H1 (cell line): ENCODE measurements around the gene OR10AD1. TPM values are rescaled to one million over a fixed set of nuclear protein-coding genes. Genes with fewer than 3 reads are reported as not detected.

Source experiments
- CTCF ChIA-PET: fragments of 300-600 bp; sonication (Branson Sonifier 250); formaldehyde crosslinking; loops from one replicate; lab custom pipeline; 2021; ENCODE audit not compliant: partially characterized antibody; lab: Charles Lee
- POLR2A ChIA-PET: fragments of 300-600 bp; sonication (Branson Sonifier 250); formaldehyde crosslinking; loops from one replicate; lab custom pipeline; 2021; ENCODE audit warnings: inconsistent platforms; ENCODE audit not compliant: partially characterized antibody; lab: Charles Lee
- DNase-seq, 2 experiments: peaks; one replicate each; pipeline versions ENCODE4 v3.0.0 to v3.0.0-alpha.2; 2010 to 2022; ENCODE audit warnings: low spot score in 2 of 2, low read depth in 1 of 2, mixed read lengths in 1 of 2
- FAIRE-seq: peaks from 2 replicates; lab custom pipeline; 2011; peaks lifted over from hg19 to GRCh38; lab: Jason Lieb, UNC
- H2AFZ ChIP-seq: 2 replicates; pipeline ENCODE4 v1.8.1; 2012; ENCODE audit warnings: low read length, inconsistent platforms
- H2AK5ac ChIP-seq: 2 replicates; pipeline ENCODE4 v1.6.1; 2013; ENCODE audit warnings: low read depth, low read length
- H2BK120ac ChIP-seq: replicated peaks from 2 replicates; pipeline ENCODE3; 2013; ENCODE audit warnings: low read depth, low read length, inconsistent platforms
- H2BK12ac ChIP-seq: 2 replicates; pipeline ENCODE4 v1.6.1; 2013; ENCODE audit warnings: low read depth, low read length
- H2BK15ac ChIP-seq: 2 replicates; pipeline ENCODE4 v1.6.1; 2013; ENCODE audit warnings: low read length
- H2BK20ac ChIP-seq: 2 replicates; pipeline ENCODE4 v1.6.1; 2013; ENCODE audit warnings: low read length
- H2BK5ac ChIP-seq: 2 replicates; pipeline ENCODE4 v1.6.1; 2013; ENCODE audit warnings: low read depth, low read length
- H3K14ac ChIP-seq: 2 replicates; pipeline ENCODE4 v1.6.1; 2013; ENCODE audit warnings: inconsistent platforms; ENCODE audit not compliant: insufficient read length
- H3K18ac ChIP-seq: 2 replicates; pipeline ENCODE4 v1.6.1; 2013; ENCODE audit warnings: low read length; ENCODE audit errors: extremely low read depth
- H3K23ac ChIP-seq: 2 replicates; pipeline ENCODE4 v1.6.1; 2013; ENCODE audit warnings: inconsistent platforms; ENCODE audit not compliant: insufficient read length
- H3K23me2 ChIP-seq: 2 replicates; pipeline ENCODE4 v1.6.1; 2013; ENCODE audit warnings: low read depth, low read length
- H3K27ac ChIP-seq: 2 replicates; pipeline ENCODE4 v1.6.1; 2011; ENCODE audit warnings: low read depth, low read length, inconsistent platforms
- H3K27me3 ChIP-seq, 4 experiments: replicated peaks in 1 of 4; 1 replicate in 1 of 4; 2 replicates in 3 of 4; pipeline versions ENCODE4 v1.6.1 to v1.8.1; 2011 to 2013; ENCODE audit warnings: low read length in 3 of 4, mild to moderate bottlenecking in 3 of 4, inconsistent platforms in 2 of 4, mixed read lengths in 2 of 4, moderate library complexity in 1 of 4; ENCODE audit not compliant: control insufficient read depth in 3 of 4, insufficient read depth in 3 of 4; ENCODE audit errors: extremely low read depth in 1 of 4
- H3K36me3 ChIP-seq, 4 experiments: 2 replicates each; pipeline versions ENCODE4 v1.6.1 to v1.8.1; 2011 to 2013; ENCODE audit warnings: mild to moderate bottlenecking in 4 of 4, low read length in 3 of 4, moderate library complexity in 2 of 4, control low read depth in 1 of 4, inconsistent platforms in 1 of 4; ENCODE audit not compliant: insufficient read depth in 4 of 4, control insufficient read depth in 2 of 4
- H3K4ac ChIP-seq: replicated peaks from 2 replicates; pipeline ENCODE3; 2013; ENCODE audit warnings: low read length, low read depth, mixed read lengths, inconsistent platforms; ENCODE audit not compliant: insufficient read length
- H3K4me1 ChIP-seq, 4 experiments: replicated peaks in 1 of 4; 1 replicate in 1 of 4; 2 replicates in 3 of 4; pipeline versions ENCODE4 v1.6.1 to v1.8.1; 2011 to 2013; ENCODE audit warnings: low read length in 3 of 4, inconsistent platforms in 2 of 4, mixed read lengths in 1 of 4; ENCODE audit not compliant: insufficient read depth in 4 of 4, control insufficient read depth in 3 of 4
- H3K4me2 ChIP-seq, 2 experiments: 2 replicates each; pipeline versions ENCODE4 v1.6.1 to v1.8.1; 2011 to 2013; ENCODE audit warnings: low read depth in 2 of 2, low read length in 2 of 2, control low read depth in 1 of 2, inconsistent platforms in 1 of 2, mild to moderate bottlenecking in 1 of 2; ENCODE audit not compliant: insufficient read depth in 1 of 2
- H3K4me3 ChIP-seq, 4 experiments: fragments of 200-600, 300-600 bp in 1 of 4; sonication (generic), shearing (Covaris generic), sonication (Bioruptor Twin) in 1 of 4; 2 replicates each; pipeline versions ENCODE4 v1.5.1 to v1.8.1; 2011 to 2016; ENCODE audit warnings: low read length in 4 of 4, low read depth in 3 of 4, control low read depth in 2 of 4, inconsistent platforms in 2 of 4, mild to moderate bottlenecking in 2 of 4, mixed read lengths in 1 of 4, moderate library complexity in 1 of 4; ENCODE audit not compliant: insufficient read depth in 2 of 4; ENCODE audit errors: extremely low read depth in 1 of 4
- H3K56ac ChIP-seq: replicated peaks from 2 replicates; pipeline ENCODE3; 2013; ENCODE audit warnings: low read depth, mild to moderate bottlenecking, mixed read lengths, low read length, inconsistent platforms; ENCODE audit not compliant: insufficient read length
- H3K79me1 ChIP-seq: 2 replicates; pipeline ENCODE4 v1.6.1; 2013; ENCODE audit warnings: low read depth, low read length, control low read depth
- H3K79me2 ChIP-seq, 2 experiments: 2 replicates each; pipeline versions ENCODE4 v1.6.1 to v1.8.1; 2012 to 2013; ENCODE audit warnings: low read length in 2 of 2, mild to moderate bottlenecking in 2 of 2, inconsistent platforms in 1 of 2; ENCODE audit not compliant: insufficient read depth in 2 of 2, control insufficient read depth in 1 of 2
- H3K9ac ChIP-seq, 4 experiments: replicated peaks in 1 of 4; 1 replicate in 1 of 4; 2 replicates in 3 of 4; pipeline versions ENCODE4 v1.6.1 to v1.8.1; 2011 to 2013; ENCODE audit warnings: low read depth in 3 of 4, low read length in 3 of 4, control low read depth in 2 of 4, mild to moderate bottlenecking in 2 of 4, moderate library complexity in 2 of 4, inconsistent platforms in 1 of 4; ENCODE audit errors: extremely low read depth in 1 of 4
- H3K9me3 ChIP-seq, 2 experiments: 2 replicates each; pipeline versions ENCODE4 v1.6.1 to v1.8.1; 2012 to 2013; ENCODE audit warnings: mild to moderate bottlenecking in 2 of 2, moderate library complexity in 2 of 2, control low read depth in 1 of 2, inconsistent platforms in 1 of 2, low read depth in 1 of 2, low read length in 1 of 2, mixed read lengths in 1 of 2; ENCODE audit not compliant: insufficient read depth in 2 of 2
- H4K20me1 ChIP-seq, 2 experiments: replicated peaks in 1 of 2; 2 replicates each; pipeline versions ENCODE3 to v1.8.1; 2011 to 2013; ENCODE audit warnings: inconsistent platforms in 2 of 2, low read length in 2 of 2, mild to moderate bottlenecking in 1 of 2; ENCODE audit not compliant: insufficient read depth in 2 of 2, control insufficient read depth in 1 of 2
- H4K5ac ChIP-seq: 2 replicates; pipeline ENCODE4 v1.6.1; 2013; ENCODE audit warnings: low read length, low read depth, mixed read lengths, inconsistent platforms; ENCODE audit not compliant: insufficient read length
- H4K8ac ChIP-seq: 2 replicates; pipeline ENCODE4 v1.8.0; 2013; ENCODE audit warnings: mild to moderate bottlenecking, moderate library complexity, low read length, inconsistent platforms; ENCODE audit not compliant: insufficient read depth; ENCODE audit errors: extremely low read depth
- H4K91ac ChIP-seq: replicated peaks from 2 replicates; pipeline ENCODE3; 2013; ENCODE audit warnings: low read length, mixed read lengths, inconsistent platforms; ENCODE audit not compliant: insufficient read length
- CHD1 ChIP-seq: IDR thresholded peaks from 2 replicates; pipeline ENCODE4 v1.6.1; 2012; ENCODE audit warnings: low read depth, low read length, improper control_type of control experiment
- CREB1 ChIP-seq: IDR thresholded peaks from 2 replicates; pipeline ENCODE4 v1.6.1; 2012; ENCODE audit warnings: inconsistent platforms
- EGR1 ChIP-seq: IDR thresholded peaks from 2 replicates; pipeline ENCODE4 v1.6.1; 2011; ENCODE audit warnings: low read depth, low read length, borderline replicate concordance
- EZH2 ChIP-seq: fragments of 200-600 bp; sonication (generic); IDR thresholded peaks from 2 replicates; pipeline ENCODE4 v1.7.1; 2012; ENCODE audit warnings: low read depth, mild to moderate bottlenecking, moderate library complexity, low read length, inconsistent platforms; ENCODE audit not compliant: severe bottlenecking
- JUN ChIP-seq: IDR thresholded peaks from 2 replicates; pipeline ENCODE4 v1.6.1; 2011; ENCODE audit warnings: low read depth, mild to moderate bottlenecking, improper control_type of control experiment, low read length
- KDM4A ChIP-seq: IDR thresholded peaks from one replicate; pipeline ENCODE4 v1.7.1; 2012; ENCODE audit warnings: low read depth, mild to moderate bottlenecking, moderate library complexity, low read length, inconsistent platforms; ENCODE audit not compliant: severe bottlenecking
- MAX ChIP-seq: IDR thresholded peaks from 2 replicates; pipeline ENCODE4 v1.6.1; 2012; ENCODE audit warnings: inconsistent platforms
- PHF8 ChIP-seq: fragments of 200-600 bp; sonication (generic); conservative IDR thresholded peaks from 2 replicates; pipeline ENCODE4 v1.7.1; 2012; ENCODE audit warnings: low read depth, mild to moderate bottlenecking, inconsistent platforms, low read length, moderate library complexity
- POLR2A ChIP-seq, 2 experiments: IDR thresholded peaks; 1 replicate in 1 of 2; 2 replicates in 1 of 2; pipeline ENCODE4 v1.6.1; 2011; ENCODE audit warnings: low read depth in 2 of 2, low read length in 2 of 2, mild to moderate bottlenecking in 2 of 2; ENCODE audit errors: control extremely low read depth in 1 of 2
- POLR2AphosphoS5 ChIP-seq: IDR thresholded peaks from 2 replicates; pipeline ENCODE4 v1.6.1; 2011; ENCODE audit warnings: low read depth, low read length
- RBBP5 ChIP-seq: IDR thresholded peaks from 2 replicates; pipeline ENCODE4 v1.7.1; 2012; ENCODE audit warnings: low read depth, mild to moderate bottlenecking, inconsistent platforms, low read length, moderate library complexity, borderline replicate concordance
- RFX5 ChIP-seq: IDR thresholded peaks from 2 replicates; pipeline ENCODE4 v1.6.1; 2011; ENCODE audit warnings: low read depth, low read length, improper control_type of control experiment, borderline replicate concordance
- TAF1 ChIP-seq: IDR thresholded peaks from 2 replicates; pipeline ENCODE4 v1.6.1; 2011; ENCODE audit warnings: mild to moderate bottlenecking, low read depth, low read length
- WGBS, 2 experiments: shearing (Covaris generic) in 1 of 2; methylation state at CpG; one replicate each; pipeline versions ENCODE4 v1.1.6 to v1.1.7; 2013 to 2015; ENCODE audit warnings: low lambda C conversion rate in 2 of 2, mixed read lengths in 2 of 2, inconsistent platforms in 1 of 2, low coverage in 1 of 2, missing lambda C conversion rate in 1 of 2; ENCODE audit not compliant: insufficient replicate concordance in 2 of 2, insufficient coverage in 1 of 2, insufficient read length in 1 of 2; ENCODE audit errors: extremely low coverage in 1 of 2, missing lambda C conversion rate in 1 of 2; 5-methylcytosine and 5-hydroxymethylcytosine counted together
- polyA plus RNA-seq, 7 experiments: library from polyadenylated mRNA; depleted of rRNA in 3 of 7; stranded (reverse) in 5 of 7; unstranded in 2 of 7; fragments of >200 nt in 5 of 7; fragments of 200-250 nt in 2 of 7; gene quantifications; 1 replicate in 5 of 7; 2 replicates in 1 of 7; 4 replicates in 1 of 7; pipeline versions ENCODE4 v1.2.1 to v1.2.3, GENCODE V29; 2011 to 2013; ENCODE audit warnings: missing spikeins in 2 of 7, mixed read lengths in 2 of 7
- total RNA-seq: library from RNA; stranded (reverse); fragmentation: NEBNext Ultra II Directional; extraction: Animal tissue kit (Norgen Biotek cat#: 25700); gene quantifications from 2 replicates; pipeline ENCODE4 v1.2.1, GENCODE V29; 2021
- TF ChIP-seq, protein P1 (sequence below): IDR thresholded peaks from 2 replicates; pipeline ENCODE4 v1.6.1; 2012; ENCODE audit warnings: inconsistent platforms

Gene OR10AD1
- total and polyA plus RNA-seq, 2 of the 8 experiments (the other 6 are each of a cell fraction or from before 2014, with no cell fraction given) = not detected

- Histone ChIP-seq H3K4me1 (peaks cover 0 to 2% (median 2%) of the 10 kb centered on the region in 4 experiments; a peak in 1 of 7 replicates), H2AK5ac (no peak overlapping the region), H3K23ac (no peak overlapping the region), H3K9ac (no peak overlapping the region), H4K8ac (no peak overlapping the region), H2BK15ac (no peak overlapping the region), H2BK20ac (no peak overlapping the region), H2BK5ac (no peak overlapping the region), H3K4me3 (no peak overlapping the region), H3K79me2 (no peaks in the 10 kb centered on the region), H4K91ac (no peak overlapping the region), H3K56ac (no peak overlapping the region), H3K14ac (no peak overlapping the region), H2BK120ac (no peak overlapping the region), H3K18ac (no peak overlapping the region), H3K4me2 (no peak overlapping the region), H3K9me3 (no peaks in the 10 kb centered on the region), H3K4ac (no peak overlapping the region), H3K23me2 (peaks cover 6% of the 10 kb centered on the region), H3K36me3 (no peaks in the 10 kb centered on the region), H4K5ac (no peak overlapping the region), H4K20me1 (no peaks in the 10 kb centered on the region), H3K27me3 (no peaks in the 10 kb centered on the region), H2AFZ (no peak overlapping the region), H2BK12ac (no peak overlapping the region), H3K27ac (no peak overlapping the region), H3K79me1 (no peaks in the 10 kb centered on the region)
- CTCF ChIA-PET = interaction anchor here (1.1 to 1.4 kb wide), 2 partner anchors 94 to 322 kb away, joined by 3 read pairs; no protein-coding TSS in a partner anchor
- DNase-seq = no peak
- POLR2A ChIA-PET = no interaction called here
- FAIRE-seq = no peak
- WGBS, 2 experiments = 63% methylated on average over 1 of the region's 1 CpG; no CpG with 5 or more reads in 1 of the 2 experiments
- TF ChIP-seq TAF1 (no peak), EZH2 (no peak), JUN (no peak), EGR1 (no peak), MAX (no peak), RFX5 (no peak), POLR2AphosphoS5 (no peak), KDM4A (no peak), RBBP5 (no peak), CHD1 (no peak), POLR2A (IDR thresholded peaks at IDR 0.05; ENCODE audit: control extremely low read depth in 1 of 2, low read depth in 2 of 2, low read length in 2 of 2) (no peak), PHF8 (no peak), CREB1 (no peak)
- TF ChIP-seq, protein P1, sequence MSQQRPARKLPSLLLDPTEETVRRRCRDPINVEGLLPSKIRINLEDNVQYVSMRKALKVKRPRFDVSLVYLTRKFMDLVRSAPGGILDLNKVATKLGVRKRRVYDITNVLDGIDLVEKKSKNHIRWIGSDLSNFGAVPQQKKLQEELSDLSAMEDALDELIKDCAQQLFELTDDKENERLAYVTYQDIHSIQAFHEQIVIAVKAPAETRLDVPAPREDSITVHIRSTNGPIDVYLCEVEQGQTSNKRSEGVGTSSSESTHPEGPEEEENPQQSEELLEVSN = no peak
Observed at GRCh38 chr12:48192861-48193260, 10.2 kb downstream of the OR10AD1 start.
